SH-SY5Y (cell line): ENCODE results near the gene SERPINI1.

Experiments used
- GATA2 ChIP-seq: IDR thresholded peaks from 2 replicates; pipeline ENCODE4 v1.6.1; 2011; ENCODE audit warnings: mild to moderate bottlenecking, low read depth, low read length
- GATA3 ChIP-seq: IDR thresholded peaks from 2 replicates; pipeline ENCODE4 v1.6.1; 2011; ENCODE audit warnings: low read depth, mild to moderate bottlenecking, low read length, moderate library complexity

GRCh38 chr3:167864552-167864874 lies 129.0 kb downstream of the SERPINI1 start:
- TF ChIP-seq GATA3 (no peak), GATA2 (no peak)
